B cell (primary cell): ENCODE measurements around the gene CDC42BPB. TPM values are rescaled to one million over a fixed set of nuclear protein-coding genes. Genes with fewer than 3 reads are reported as not detected.

ENCODE experiments used
- ATAC-seq: fragments of 200-7000 bp; cut with Tn5 transposase; one replicate; pipeline ENCODE4 v1.10.0; 2021; ENCODE audit warnings: low read depth, mild to moderate bottlenecking, moderate number of reproducible peaks, moderate library complexity
- CTCF ChIA-PET: fragments of 350-600 bp; sonication (Branson Sonifier 250); formaldehyde crosslinking; loops from one replicate; lab custom pipeline; 2021; ENCODE audit warnings: antibody characterized with exemption, inconsistent platforms; lab: Charles Lee
- POLR2A ChIA-PET: fragments of 350-600 bp; sonication (Branson Sonifier 250); formaldehyde crosslinking; loops from one replicate; lab custom pipeline; 2021; ENCODE audit warnings: antibody characterized with exemption; lab: Charles Lee
- DNase-seq: peaks from one replicate; pipeline ENCODE4 v3.0.0; 2013
- H2AFZ ChIP-seq: 2 replicates; pipeline ENCODE4 v1.6.1; 2012; ENCODE audit warnings: mild to moderate bottlenecking, low read depth, low read length; ENCODE audit not compliant: insufficient read depth, poor library complexity, severe bottlenecking
- H3K27ac ChIP-seq, 2 donors: 1 replicate in 1 of 2; 2 replicates in 1 of 2; pipeline ENCODE4 v1.5.1; 2012 to 2013; ENCODE audit warnings: low read length in 2 of 2, mild to moderate bottlenecking in 2 of 2, moderate library complexity in 1 of 2
- H3K27me3 ChIP-seq, 4 experiments: fragments of 200-600 bp in 1 of 4; sonication (generic) in 1 of 4; replicated peaks in 1 of 4; 1 replicate in 2 of 4; 2 replicates in 2 of 4; pipeline versions ENCODE4 v1.6.1 to v1.7.0; 2013 to 2016; ENCODE audit warnings: low read length in 3 of 4, mild to moderate bottlenecking in 2 of 4, mixed read lengths in 1 of 4, moderate library complexity in 1 of 4; ENCODE audit not compliant: insufficient read depth in 4 of 4, control insufficient read depth in 3 of 4; ENCODE audit errors: control extremely low read depth in 1 of 4
- H3K36me3 ChIP-seq, 2 experiments: replicated peaks in 1 of 2; 1 replicate in 1 of 2; 2 replicates in 1 of 2; pipeline versions ENCODE4 v1.6.1 to v1.7.1; 2013; ENCODE audit warnings: low read length in 1 of 2; ENCODE audit not compliant: insufficient read depth in 2 of 2, control insufficient read depth in 1 of 2; ENCODE audit errors: control extremely low read depth in 1 of 2, extremely low read depth in 1 of 2
- H3K4me1 ChIP-seq, 2 donors: fragments of 200-600 bp in 1 of 2; sonication (generic) in 1 of 2; 1 replicate in 1 of 2; 2 replicates in 1 of 2; pipeline versions ENCODE4 v1.5.1 to v1.6.1; 2013 to 2017; ENCODE audit warnings: low read length in 2 of 2; ENCODE audit not compliant: control insufficient read depth in 2 of 2, insufficient read depth in 2 of 2
- H3K4me2 ChIP-seq: replicated peaks from 2 replicates; pipeline ENCODE3; 2012; ENCODE audit warnings: mild to moderate bottlenecking, low read depth, low read length; ENCODE audit not compliant: poor library complexity, severe bottlenecking
- H3K4me3 ChIP-seq, 5 experiments: fragments of 200-600 bp in 1 of 5; sonication (generic) in 1 of 5; 1 replicate in 3 of 5; 2 replicates in 2 of 5; pipeline versions ENCODE4 v1.5.1 to v1.7.0; 2011 to 2016; ENCODE audit warnings: low read length in 4 of 5, mild to moderate bottlenecking in 4 of 5, low read depth in 2 of 5, control low read depth in 1 of 5, moderate library complexity in 1 of 5; ENCODE audit not compliant: insufficient read depth in 1 of 5; ENCODE audit errors: control extremely low read depth in 1 of 5, extremely low read depth in 1 of 5
- H3K79me2 ChIP-seq: fragments of 200-600 bp; sonication (generic); one replicate; pipeline ENCODE4 v1.6.0; 2016; ENCODE audit warnings: low read length; ENCODE audit not compliant: control insufficient read depth, insufficient read depth
- H3K9ac ChIP-seq: fragments of 200-600 bp; sonication (generic); 2 replicates; pipeline ENCODE4 v1.6.1; 2017; ENCODE audit warnings: mild to moderate bottlenecking, low read length, moderate library complexity
- H3K9me3 ChIP-seq, 3 donors: one replicate each; pipeline versions ENCODE4 v1.6.1 to v1.7.1; 2013; ENCODE audit warnings: low read length in 2 of 3; ENCODE audit not compliant: control insufficient read depth in 2 of 3, insufficient read depth in 1 of 3; ENCODE audit errors: control extremely low read depth in 1 of 3
- H4K20me1 ChIP-seq: 2 replicates; pipeline ENCODE4 v1.6.0; 2012; ENCODE audit warnings: mild to moderate bottlenecking, low read length; ENCODE audit not compliant: insufficient read depth, control insufficient read depth, poor library complexity, severe bottlenecking
- H3K27ac Mint-ChIP-seq: one replicate; pipeline ENCODE4 v1.8.0; 2021; ENCODE audit warnings: mixed read lengths
- H3K27me3 Mint-ChIP-seq: one replicate; pipeline ENCODE4 v1.8.0; 2021; ENCODE audit warnings: mixed read lengths
- H3K4me1 Mint-ChIP-seq: one replicate; pipeline ENCODE4 v1.8.0; 2021; ENCODE audit warnings: mixed read lengths
- H3K4me3 Mint-ChIP-seq: one replicate; pipeline ENCODE4 v1.8.0; 2021; ENCODE audit warnings: mixed read lengths
- H3K9me3 Mint-ChIP-seq: one replicate; pipeline ENCODE4 v1.8.0; 2022; ENCODE audit warnings: mixed read lengths; ENCODE audit not compliant: insufficient read depth
- EZH2 ChIP-seq: IDR thresholded peaks from 2 replicates; pipeline ENCODE4 v1.6.1; 2012; ENCODE audit warnings: borderline replicate concordance, low read depth, mild to moderate bottlenecking, moderate library complexity, low read length; ENCODE audit not compliant: insufficient read depth, poor library complexity, severe bottlenecking
- WGBS: methylation state at CpG from one replicate; pipeline ENCODE4 v1.1.5; 2013; ENCODE audit warnings: missing lambda C conversion rate; ENCODE audit not compliant: insufficient coverage; 5-methylcytosine and 5-hydroxymethylcytosine counted together
- intact Hi-C: fragments of 100-400 bp; cut with micrococcal nuclease; formaldehyde crosslinking; loops from one replicate; pipeline ENCODE4 v1.10.0; 2022
- polyA plus RNA-seq: library from polyadenylated mRNA; depleted of rRNA; stranded (reverse); fragments of >200 nt; gene quantifications from 2 replicates; pipeline ENCODE4 v1.2.3, GENCODE V29; 2012
- total RNA-seq, 2 donors: library from RNA; stranded (reverse); fragments of 120-200 nt in 1 of 2; gene quantifications; 1 replicate in 1 of 2; 2 replicates in 1 of 2; pipeline versions ENCODE4 v1.2.3 to v1.2.4, GENCODE V29; 2013 to 2022
- TF ChIP-seq, protein P1 (sequence below): fragments of 200-600 bp; IDR thresholded peaks from one replicate; pipeline ENCODE4 v1.8.0; 2022; ENCODE audit warnings: antibody characterized with exemption, mild to moderate bottlenecking

The CDC42BPB gene
- total and polyA plus RNA-seq, 2 donors (not counting 1 experiment from before 2014, with no cell fraction given): 23.9 to 52.5 TPM

DNA sequence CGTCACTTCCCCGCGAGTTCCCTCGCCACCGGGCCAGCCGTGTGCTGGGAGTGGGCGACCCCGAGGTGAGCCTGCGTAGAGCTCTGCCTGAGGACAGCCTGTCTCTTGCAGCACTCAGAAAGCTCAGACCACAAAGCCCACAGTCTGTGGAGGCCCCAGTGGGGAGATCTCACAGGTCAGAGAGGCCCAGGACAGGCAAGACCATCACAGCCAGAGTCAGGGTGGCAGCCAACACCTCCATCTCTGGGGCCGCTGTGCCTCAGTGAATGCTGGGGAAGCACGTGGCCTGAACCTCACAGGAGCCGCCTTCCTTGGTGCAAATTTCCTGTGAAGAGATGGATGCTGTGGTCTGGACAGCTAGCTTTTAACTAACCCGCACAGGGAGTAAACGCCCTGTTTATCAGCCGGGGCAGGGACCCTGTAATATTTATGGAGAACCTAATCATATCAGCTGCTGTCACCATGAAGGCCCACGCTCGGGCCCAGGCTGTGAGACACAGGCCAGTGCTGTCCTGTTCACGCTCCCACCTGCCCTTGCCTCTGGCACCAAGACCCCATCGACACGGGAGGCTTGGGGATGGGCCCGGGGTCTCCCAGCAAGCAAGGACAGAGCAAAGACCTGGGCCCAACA is 56.9 kb downstream of the CDC42BPB start:
- 93% methylated on average over 19 of the region's 21 CpGs for WGBS

DNA sequence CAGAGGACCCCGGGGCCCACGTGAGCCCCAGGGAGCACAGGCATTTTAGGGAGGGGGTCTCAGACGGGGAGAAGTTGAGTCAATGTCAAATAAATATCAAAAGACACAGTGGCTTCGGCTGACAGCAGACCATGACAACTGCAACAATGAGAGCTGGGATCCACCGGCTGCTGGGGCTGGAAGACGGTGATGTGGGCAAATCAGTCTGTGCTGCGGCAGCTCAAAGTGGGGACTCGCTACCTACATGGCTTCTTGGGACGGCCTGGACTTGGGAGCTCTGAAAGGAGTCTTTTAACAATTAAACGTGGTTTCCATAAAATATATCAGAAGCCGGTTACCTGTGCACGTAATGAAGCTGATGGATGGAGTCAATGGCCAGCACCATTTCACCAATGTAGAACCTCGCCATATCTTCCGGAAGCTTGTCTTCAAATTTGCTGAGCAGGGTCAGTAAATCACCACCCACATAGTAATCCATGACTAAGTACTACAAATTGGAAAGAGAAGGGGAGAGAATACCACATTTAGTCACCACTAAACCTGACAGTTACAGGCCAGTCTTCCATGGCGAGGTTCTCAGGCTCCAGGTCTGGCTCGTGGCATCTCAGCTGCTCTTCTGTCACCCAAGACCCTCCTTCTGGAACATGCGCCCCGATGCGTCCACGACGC is 58.0 kb downstream of the CDC42BPB start:
- TF ChIP-seq, protein P1, sequence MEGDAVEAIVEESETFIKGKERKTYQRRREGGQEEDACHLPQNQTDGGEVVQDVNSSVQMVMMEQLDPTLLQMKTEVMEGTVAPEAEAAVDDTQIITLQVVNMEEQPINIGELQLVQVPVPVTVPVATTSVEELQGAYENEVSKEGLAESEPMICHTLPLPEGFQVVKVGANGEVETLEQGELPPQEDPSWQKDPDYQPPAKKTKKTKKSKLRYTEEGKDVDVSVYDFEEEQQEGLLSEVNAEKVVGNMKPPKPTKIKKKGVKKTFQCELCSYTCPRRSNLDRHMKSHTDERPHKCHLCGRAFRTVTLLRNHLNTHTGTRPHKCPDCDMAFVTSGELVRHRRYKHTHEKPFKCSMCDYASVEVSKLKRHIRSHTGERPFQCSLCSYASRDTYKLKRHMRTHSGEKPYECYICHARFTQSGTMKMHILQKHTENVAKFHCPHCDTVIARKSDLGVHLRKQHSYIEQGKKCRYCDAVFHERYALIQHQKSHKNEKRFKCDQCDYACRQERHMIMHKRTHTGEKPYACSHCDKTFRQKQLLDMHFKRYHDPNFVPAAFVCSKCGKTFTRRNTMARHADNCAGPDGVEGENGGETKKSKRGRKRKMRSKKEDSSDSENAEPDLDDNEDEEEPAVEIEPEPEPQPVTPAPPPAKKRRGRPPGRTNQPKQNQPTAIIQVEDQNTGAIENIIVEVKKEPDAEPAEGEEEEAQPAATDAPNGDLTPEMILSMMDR: no peak
- TF ChIP-seq EZH2: no peak
- no peak overlapping the region for H3K4me2 ChIP-seq
- no peaks in the 10 kb centered on the region for H3K27me3 ChIP-seq
- Mint-ChIP-seq H3K9me3 (no peaks in the 10 kb centered on the region), H3K27ac (no peak overlapping the region), H3K27me3 (no peaks in the 10 kb centered on the region), H3K4me1 (peaks cover 10% of the 10 kb centered on the region), H3K4me3 (no peak overlapping the region)
- no peak overlapping the region for H3K9ac ChIP-seq
- intact Hi-C loops: no loop called here
- no peaks in the 10 kb centered on the region for H4K20me1 ChIP-seq
- H2AFZ ChIP-seq: no peak overlapping the region
- CTCF ChIA-PET: no interaction called here
- ATAC-seq (no peak), DNase-seq (no peak)
- no peaks in the 10 kb centered on the region for H3K9me3 ChIP-seq
- peaks cover 0 to 17% of the 10 kb centered on the region in 2 donors for H3K4me1 ChIP-seq
- H3K27ac ChIP-seq: no peak overlapping the region
- WGBS: 97% methylated on average over 14 of the region's 21 CpGs
- no peak overlapping the region for H3K4me3 ChIP-seq
- peaks cover 0 to 14% of the 10 kb centered on the region in 2 experiments for H3K36me3 ChIP-seq
- H3K79me2 ChIP-seq: no peaks in the 10 kb centered on the region
- POLR2A ChIA-PET: no interaction called here

More for the DNA sequence above, 56.9 kb downstream of the CDC42BPB start:
- Histone ChIP-seq H3K4me1 (peaks cover 0 to 17% of the 10 kb centered on the region in 2 donors), H3K27me3 (no peaks in the 10 kb centered on the region), H3K4me2 (no peak overlapping the region), H3K36me3 (peaks cover 0 to 14% of the 10 kb centered on the region in 2 experiments), H4K20me1 (no peaks in the 10 kb centered on the region), H2AFZ (no peak overlapping the region), H3K27ac (no peak overlapping the region), H3K4me3 (no peak overlapping the region), H3K79me2 (no peaks in the 10 kb centered on the region), H3K9ac (no peak overlapping the region), H3K9me3 (no peaks in the 10 kb centered on the region)
- no peak overlapping the region for H3K27ac Mint-ChIP-seq
- no peak overlapping the region for H3K4me3 Mint-ChIP-seq
- no peaks in the 10 kb centered on the region for H3K9me3 Mint-ChIP-seq
- POLR2A ChIA-PET: no interaction called here
- CTCF ChIA-PET: interaction anchor here (2.9 kb wide), 1 partner anchor 306 kb away, joined by 13 read pairs; no protein-coding TSS in a partner anchor
- intact Hi-C loops: no loop called here
- TF ChIP-seq, protein P1: no peak
- no peak for TF ChIP-seq EZH2
- no peak for DNase-seq
- H3K4me1 Mint-ChIP-seq: peaks cover 10% of the 10 kb centered on the region
- H3K27me3 Mint-ChIP-seq: no peaks in the 10 kb centered on the region
- no peak for ATAC-seq
